A549 (cell line): ENCODE results near the gene MYADML2.

Experiments
- CHD4 ChIP-seq: fragments of 200-600 bp; sonication (generic); IDR thresholded peaks from 2 replicates; pipeline ENCODE4 v1.6.1; 2016; ENCODE audit warnings: antibody characterized with exemption, mild to moderate bottlenecking, borderline replicate concordance
- CTCF ChIP-seq: fragments of >200 bp; sonication (Bioruptor Twin); formaldehyde crosslinking; IDR thresholded peaks from 3 replicates; pipeline ENCODE4 v1.5.1; 2016
- MAX ChIP-seq: IDR thresholded peaks from 2 replicates; pipeline ENCODE4 v1.6.1; 2012
- POLR2A ChIP-seq: IDR thresholded peaks from 2 replicates; pipeline ENCODE4 v1.6.1; 2012; ENCODE audit warnings: mild to moderate bottlenecking, low read length

GRCh38 chr17:81902023-81902652, 44.9 kb downstream of the MYADML2 start, which contains the start of gene NPB:
- TF ChIP-seq POLR2A (no peak), CHD4 (no peak), MAX (no peak), CTCF (no peak)
